A673 (cell line): ENCODE measurements around the gene LRTM2. TPM values are rescaled to one million over a fixed set of nuclear protein-coding genes. Genes with fewer than 3 reads are reported as not detected.

Source experiments
- BruUV-seq: library from RNA; stranded (reverse); fragments of 400-500 nt; replicated peaks from 2 replicates; lab custom pipeline; 2021; lab: Mats Ljungman, UMichigan
- CTCF ChIA-PET: fragments of 300-600 bp; sonication (Branson Sonifier 250); formaldehyde crosslinking; loops from one replicate; lab custom pipeline; 2022; ENCODE audit warnings: antibody characterized with exemption; lab: Charles Lee
- POLR2A ChIA-PET: fragments of 300-600 bp; sonication (Branson Sonifier 250); formaldehyde crosslinking; loops from one replicate; lab custom pipeline; 2022; ENCODE audit warnings: antibody characterized with exemption; ENCODE audit not compliant: low non-redundant PET; lab: Charles Lee
- DNase-seq: peaks from one replicate; pipeline ENCODE4 v3.0.0-alpha.2; 2015; ENCODE audit warnings: low spot score
- H3K27ac ChIP-seq: fragments of 200-600 bp; sonication (generic); 2 replicates; pipeline ENCODE4 v1.5.1; 2016; ENCODE audit warnings: mixed run types, low read depth, mild to moderate bottlenecking, mixed read lengths, antibody characterized with exemption, low read length; ENCODE audit not compliant: poor library complexity, severe bottlenecking
- H3K27me3 ChIP-seq: fragments of 200-600 bp; sonication (generic); replicated peaks from 2 replicates; pipeline ENCODE4 v1.6.1; 2017; ENCODE audit warnings: mixed run types, low read depth, mild to moderate bottlenecking, mixed read lengths, antibody characterized with exemption, low read length; ENCODE audit not compliant: insufficient read depth, poor library complexity
- H3K36me3 ChIP-seq: fragments of 200-600 bp; sonication (generic); 2 replicates; pipeline ENCODE4 v1.6.1; 2016; ENCODE audit warnings: mixed run types, mild to moderate bottlenecking, mixed read lengths, antibody characterized with exemption, low read length; ENCODE audit not compliant: insufficient read depth, poor library complexity, severe bottlenecking
- H3K4me1 ChIP-seq: fragments of 200-600 bp; sonication (generic); 2 replicates; pipeline ENCODE4 v1.6.1; 2017; ENCODE audit warnings: mixed run types, mild to moderate bottlenecking, mixed read lengths, antibody characterized with exemption, low read length; ENCODE audit not compliant: insufficient read depth, poor library complexity, severe bottlenecking
- H3K4me3 ChIP-seq: fragments of 200-600 bp; sonication (generic); 2 replicates; pipeline ENCODE4 v1.5.1; 2016; ENCODE audit warnings: low read depth, mixed run types, mild to moderate bottlenecking, mixed read lengths, low read length; ENCODE audit not compliant: poor library complexity, severe bottlenecking
- H3K9me3 ChIP-seq: fragments of 200-600 bp; sonication (generic); 2 replicates; pipeline ENCODE4 v1.6.1; 2016; ENCODE audit warnings: mixed run types, low read depth, mild to moderate bottlenecking, mixed read lengths, antibody characterized with exemption, low read length; ENCODE audit not compliant: poor library complexity, severe bottlenecking
- EZH2 ChIP-seq: fragments of 200-600 bp; sonication (generic); IDR thresholded peaks from 2 replicates; pipeline ENCODE4 v1.6.1; 2017; ENCODE audit warnings: borderline replicate concordance, low read depth, mild to moderate bottlenecking, mixed read lengths, antibody characterized with exemption, low read length; ENCODE audit not compliant: poor library complexity, severe bottlenecking
- intact Hi-C: fragments of 100-400 bp; cut with micrococcal nuclease; formaldehyde crosslinking; loops from one replicate; pipeline ENCODE4 v1.10.0; 2022; ENCODE audit not compliant: unreplicated experiment
- total RNA-seq: library from RNA; stranded (reverse); gene quantifications from 2 replicates; pipeline ENCODE4 v1.2.3, GENCODE V29; 2021
- TF ChIP-seq, protein P1 (sequence below): fragments of 300-800, 200-600 bp; sonication (generic); conservative IDR thresholded peaks from 2 replicates; pipeline ENCODE4 v1.5.1; 2017; ENCODE audit warnings: low read depth, mild to moderate bottlenecking, antibody characterized with exemption, low read length, moderate library complexity, mixed read lengths

The LRTM2 gene
- total RNA-seq, 1 experiment from 2014 or later, result not detected

- DNase-seq, result no peak
- Histone ChIP-seq H3K27ac (no peak overlapping the region), H3K36me3 (no peaks in the 10 kb centered on the region), H3K4me1 (peaks cover 4% of the 10 kb centered on the region), H3K27me3 (no peaks in the 10 kb centered on the region), H3K9me3 (no peaks in the 10 kb centered on the region), H3K4me3 (peak overlapping the region; percentile 34)
- POLR2A ChIA-PET, result no interaction called here
- CTCF ChIA-PET, result interaction anchor here (1.6 to 2.6 kb wide), 3 partner anchors 143 to 144 kb away, joined by 4 to 34 read pairs (median 7); no protein-coding TSS in a partner anchor
- intact Hi-C loops, result loop anchor here (5.0 to 10.0 kb wide), 2 partner anchors 238 to 785 kb away; no protein-coding TSS in a partner anchor
- TF ChIP-seq EZH2, result no peak
- TF ChIP-seq, protein P1, sequence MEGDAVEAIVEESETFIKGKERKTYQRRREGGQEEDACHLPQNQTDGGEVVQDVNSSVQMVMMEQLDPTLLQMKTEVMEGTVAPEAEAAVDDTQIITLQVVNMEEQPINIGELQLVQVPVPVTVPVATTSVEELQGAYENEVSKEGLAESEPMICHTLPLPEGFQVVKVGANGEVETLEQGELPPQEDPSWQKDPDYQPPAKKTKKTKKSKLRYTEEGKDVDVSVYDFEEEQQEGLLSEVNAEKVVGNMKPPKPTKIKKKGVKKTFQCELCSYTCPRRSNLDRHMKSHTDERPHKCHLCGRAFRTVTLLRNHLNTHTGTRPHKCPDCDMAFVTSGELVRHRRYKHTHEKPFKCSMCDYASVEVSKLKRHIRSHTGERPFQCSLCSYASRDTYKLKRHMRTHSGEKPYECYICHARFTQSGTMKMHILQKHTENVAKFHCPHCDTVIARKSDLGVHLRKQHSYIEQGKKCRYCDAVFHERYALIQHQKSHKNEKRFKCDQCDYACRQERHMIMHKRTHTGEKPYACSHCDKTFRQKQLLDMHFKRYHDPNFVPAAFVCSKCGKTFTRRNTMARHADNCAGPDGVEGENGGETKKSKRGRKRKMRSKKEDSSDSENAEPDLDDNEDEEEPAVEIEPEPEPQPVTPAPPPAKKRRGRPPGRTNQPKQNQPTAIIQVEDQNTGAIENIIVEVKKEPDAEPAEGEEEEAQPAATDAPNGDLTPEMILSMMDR, result no peak
- no TSS peak for BruUV-seq
These were observed 23.1 kb upstream of the LRTM2 start for GRCh38 chr12:1797011-1797901.

DNA sequence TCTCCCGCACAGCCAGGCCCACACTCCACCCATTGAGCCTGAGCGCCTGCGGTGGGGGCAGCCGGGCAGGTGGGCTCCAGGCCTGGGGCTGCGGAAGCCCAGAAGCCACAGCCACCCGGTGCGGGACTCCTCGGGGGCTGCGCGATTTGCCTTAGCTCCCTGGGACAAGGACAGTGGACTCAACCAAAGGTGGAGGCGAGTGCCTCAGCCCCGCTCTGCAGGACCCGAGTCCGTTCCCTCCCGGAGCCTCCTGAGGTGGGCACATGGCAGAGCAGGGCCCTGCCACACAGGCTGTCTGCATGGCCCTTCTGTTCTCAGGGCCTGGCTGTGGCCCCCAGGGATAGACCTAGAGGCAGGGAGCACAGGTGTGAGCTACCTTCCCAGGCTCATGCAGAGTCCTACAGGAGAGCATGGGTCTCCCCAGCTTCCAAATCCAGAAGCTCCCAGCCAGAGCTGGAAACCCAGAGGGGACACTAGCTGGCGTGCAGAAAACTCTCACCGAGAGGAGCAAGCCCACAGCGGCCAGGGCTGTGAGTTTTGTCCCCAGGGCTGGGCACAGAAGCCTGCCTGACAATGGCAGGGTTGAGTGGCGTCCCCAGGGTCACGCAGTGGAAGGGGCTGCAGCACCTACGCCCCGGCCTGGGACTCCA is 22.2 kb upstream of the LRTM2 start:
- H3K4me1 ChIP-seq, result peaks cover 4% of the 10 kb centered on the region
- H3K27ac ChIP-seq, result no peak overlapping the region
- no peaks in the 10 kb centered on the region for H3K9me3 ChIP-seq
- CTCF ChIA-PET, result interaction anchor here (1.6 kb wide), 1 partner anchor 142 kb away, joined by 4 read pairs; no protein-coding TSS in a partner anchor
- H3K4me3 ChIP-seq, result no peak overlapping the region
- no peak for TF ChIP-seq EZH2
- no peaks in the 10 kb centered on the region for H3K36me3 ChIP-seq
- BruUV-seq, result no TSS peak
- intact Hi-C loops, result loop anchor here (5.0 to 10.0 kb wide), 2 partner anchors 237 to 784 kb away; no protein-coding TSS in a partner anchor
- POLR2A ChIA-PET, result no interaction called here
- DNase-seq, result no peak
- H3K27me3 ChIP-seq, result no peaks in the 10 kb centered on the region

DNA sequence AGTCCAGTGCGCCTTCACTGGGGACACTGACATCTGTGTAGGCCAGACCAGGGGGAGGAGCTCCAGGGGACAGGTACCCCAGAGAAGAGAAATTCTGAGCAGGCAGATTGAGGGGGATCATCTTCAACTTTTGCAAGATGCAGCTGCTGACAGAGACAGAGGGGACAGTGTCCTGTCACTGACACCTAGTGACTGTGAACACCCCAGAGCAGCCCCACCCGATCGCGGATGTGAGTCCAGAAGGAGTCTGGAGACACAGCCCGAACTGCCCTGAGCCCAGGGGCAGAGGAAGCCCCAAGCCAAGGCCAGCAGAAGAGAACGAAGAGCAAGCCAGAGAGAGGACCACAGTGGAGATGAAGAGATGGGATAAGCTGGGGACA is 21.7 kb upstream of the LRTM2 start:
- no peak overlapping the region for H3K4me3 ChIP-seq
- intact Hi-C loops, result loop anchor here (5.0 to 10.0 kb wide), 2 partner anchors 236 to 784 kb away; no protein-coding TSS in a partner anchor
- no peaks in the 10 kb centered on the region for H3K9me3 ChIP-seq
- no peaks in the 10 kb centered on the region for H3K36me3 ChIP-seq
- TF ChIP-seq, protein P1, result no peak
- no peak for TF ChIP-seq EZH2
- H3K27ac ChIP-seq, result no peak overlapping the region
- no TSS peak for BruUV-seq
- CTCF ChIA-PET, result interaction anchor here (1.6 kb wide), 1 partner anchor 142 kb away, joined by 4 read pairs; no protein-coding TSS in a partner anchor
- DNase-seq, result no peak
- H3K4me1 ChIP-seq, result peaks cover 4% of the 10 kb centered on the region
- POLR2A ChIA-PET, result no interaction called here
- H3K27me3 ChIP-seq, result no peaks in the 10 kb centered on the region
